OCI-LY7 (cell line): ENCODE results near the gene TNIK. TPM values are rescaled to one million over a fixed set of nuclear protein-coding genes. Genes with fewer than 3 reads are reported as not detected.

Experiments
- BruUV-seq: library from RNA; stranded (reverse); fragments of 400-500 nt; replicated peaks from 2 replicates; lab custom pipeline; 2021; lab: Mats Ljungman, UMichigan
- CTCF ChIA-PET: fragments of 300-600 bp; sonication (Branson Sonifier 250); formaldehyde crosslinking; loops from one replicate; lab custom pipeline; 2022; ENCODE audit warnings: antibody characterized with exemption; ENCODE audit not compliant: unreplicated experiment; lab: Charles Lee
- POLR2A ChIA-PET: fragments of 300-600 bp; sonication (Branson Sonifier 250); formaldehyde crosslinking; loops from one replicate; lab custom pipeline; 2022; ENCODE audit warnings: antibody characterized with exemption; lab: Charles Lee
- DNase-seq: peaks from one replicate; pipeline ENCODE4 v3.0.0-alpha.2; 2015; ENCODE audit warnings: low spot score
- H2AFZ ChIP-seq: fragments of 200-600 bp; sonication (generic), shearing (Covaris generic); 2 replicates; pipeline ENCODE4 v1.6.1; 2014; ENCODE audit warnings: mild to moderate bottlenecking, antibody characterized with exemption, low read length, moderate library complexity
- H3K27ac ChIP-seq: fragments of 200-600 bp; sonication (generic); 2 replicates; pipeline ENCODE4 v1.5.1; 2014; ENCODE audit warnings: mixed run types, low read depth, mild to moderate bottlenecking, moderate library complexity, low read length, inconsistent platforms; ENCODE audit not compliant: poor library complexity, severe bottlenecking
- H3K36me3 ChIP-seq: fragments of 200-600 bp; sonication (generic); 2 replicates; pipeline ENCODE4 v1.6.1; 2014; ENCODE audit warnings: mild to moderate bottlenecking, antibody characterized with exemption, low read length, moderate library complexity, mixed read lengths; ENCODE audit not compliant: insufficient read depth
- H3K4me1 ChIP-seq: fragments of 200-600 bp; sonication (generic); 2 replicates; pipeline ENCODE4 v1.5.1; 2014; ENCODE audit warnings: mild to moderate bottlenecking, low read length; ENCODE audit not compliant: insufficient read depth, poor library complexity, severe bottlenecking
- H3K4me2 ChIP-seq: fragments of 200-600 bp; sonication (generic); 2 replicates; pipeline ENCODE4 v1.6.1; 2014; ENCODE audit warnings: mild to moderate bottlenecking, low read length
- H3K4me3 ChIP-seq: fragments of 200-600 bp; sonication (generic); 2 replicates; pipeline ENCODE4 v1.5.1; 2014; ENCODE audit warnings: mild to moderate bottlenecking, low read depth, low read length; ENCODE audit not compliant: poor library complexity, severe bottlenecking
- H3K79me2 ChIP-seq: fragments of 200-600 bp; sonication (generic); 2 replicates; pipeline ENCODE4 v1.6.1; 2016; ENCODE audit warnings: low read depth, mild to moderate bottlenecking, low read length, moderate library complexity, mixed read lengths; ENCODE audit not compliant: insufficient read depth
- H3K9me2 ChIP-seq: fragments of 200-600 bp; sonication (generic); 2 replicates; pipeline ENCODE4 v1.6.1; 2016; ENCODE audit warnings: mild to moderate bottlenecking, low read length, mixed read lengths; ENCODE audit not compliant: insufficient read depth
- H3K9me3 ChIP-seq: fragments of 200-600 bp; sonication (generic); 2 replicates; pipeline ENCODE4 v1.6.1; 2014; ENCODE audit warnings: mild to moderate bottlenecking, mixed run types, low read length, mixed read lengths
- H4K20me1 ChIP-seq: fragments of 200-600 bp; sonication (generic); 2 replicates; pipeline ENCODE4 v1.6.1; 2014; ENCODE audit warnings: mild to moderate bottlenecking, antibody characterized with exemption, low read length, moderate library complexity, mixed read lengths; ENCODE audit not compliant: insufficient read depth
- CTCF ChIP-seq: fragments of 200-600 bp; sonication (generic); conservative IDR thresholded peaks from 2 replicates; pipeline ENCODE4 v1.5.1; 2014; ENCODE audit warnings: mild to moderate bottlenecking, antibody characterized with exemption, low read length, moderate library complexity, mixed read lengths
- EZH2phosphoT487 ChIP-seq: fragments of 200-600 bp; sonication (generic); IDR thresholded peaks from 2 replicates; pipeline ENCODE4 v1.6.1; 2018; ENCODE audit warnings: low read depth, borderline replicate concordance, mild to moderate bottlenecking, mixed run types, antibody characterized with exemption, low read length, moderate library complexity, mixed read lengths
- intact Hi-C: fragments of 100-400 bp; cut with micrococcal nuclease; formaldehyde crosslinking; loops from one replicate; pipeline ENCODE4 v1.10.0; 2022; ENCODE audit not compliant: unreplicated experiment
- total RNA-seq, 2 experiments: library from RNA; depleted of rRNA in 1 of 2; stranded (reverse); fragments of >200 nt in 1 of 2; shearing (Covaris generic) in 1 of 2; gene quantifications; 2 replicates each; pipeline ENCODE4 v1.2.3, GENCODE V29; 2014 to 2022

TNIK gene
- total RNA-seq, 2 experiments from 2014 or later: not detected

GRCh38 chr3:171028025-171028778 is 432.0 kb downstream of the TNIK start:
- Histone ChIP-seq H2AFZ (no peak overlapping the region), H3K4me1 (no peaks in the 10 kb centered on the region), H3K79me2 (no peaks in the 10 kb centered on the region), H3K36me3 (no peaks in the 10 kb centered on the region), H3K9me2 (no peaks in the 10 kb centered on the region), H3K9me3 (no peaks in the 10 kb centered on the region), H3K27ac (no peak overlapping the region), H3K4me2 (no peak overlapping the region), H3K4me3 (no peak overlapping the region), H4K20me1 (no peaks in the 10 kb centered on the region)
- BruUV-seq: no TSS peak
- ChIA-PET CTCF (no interaction called here), POLR2A (interaction anchor here (0.7 kb wide), 1 partner anchor 23 kb away, joined by 4 read pairs; no protein-coding TSS in a partner anchor)
- no peak for DNase-seq
- intact Hi-C loops: no loop called here
- TF ChIP-seq CTCF (no peak), EZH2phosphoT487 (no peak)

GRCh38 chr3:171026597-171027293 is 433.5 kb downstream of the TNIK start, which contains the start of gene SLC2A2:
SLC2A2 (minus strand) TSS chr3:171026720; CDS start chr3:171026670, 50 bp downstream.
- no peak within 1 kb of the TSS for H3K4me2 ChIP-seq
- no peaks in the 10 kb centered on the region for H3K79me2 ChIP-seq
- no TSS peak for BruUV-seq
- TF ChIP-seq CTCF: no peak
- no peak for TF ChIP-seq EZH2phosphoT487
- no peak within 1 kb of the TSS for H3K27ac ChIP-seq
- intact Hi-C loops: no loop called here
- no peak within 1 kb of the TSS for H3K4me3 ChIP-seq
- DNase-seq: no peak
- H3K9me3 ChIP-seq: no peaks in the 10 kb centered on the region
- H2AFZ ChIP-seq: no peak within 1 kb of the TSS
- no peaks in the 10 kb centered on the region for H3K36me3 ChIP-seq
- POLR2A ChIA-PET: interaction anchor here (0.6 kb wide), 1 partner anchor 22 kb away, joined by 3 read pairs; no protein-coding TSS in a partner anchor
- H3K9me2 ChIP-seq: no peaks in the 10 kb centered on the region
- H3K4me1 ChIP-seq: no peaks in the 10 kb centered on the region
- H4K20me1 ChIP-seq: no peaks in the 10 kb centered on the region
- CTCF ChIA-PET: no interaction called here
